GM18502 (cell line): ENCODE results near the gene TF.
"Not testable (repeated sequence)": the region's sequence is repeated elsewhere in the genome, so short reads cannot be mapped to it uniquely, and the experiment has no call there.

Source experiments
- ATAC-seq: cut with Tn5 transposase; IDR thresholded peaks from one replicate; pipeline ENCODE4 v1.9.1; 2021; ENCODE audit warnings: mild to moderate bottlenecking; ENCODE audit not compliant: unreplicated experiment, poor library complexity

The TF gene

DNA sequence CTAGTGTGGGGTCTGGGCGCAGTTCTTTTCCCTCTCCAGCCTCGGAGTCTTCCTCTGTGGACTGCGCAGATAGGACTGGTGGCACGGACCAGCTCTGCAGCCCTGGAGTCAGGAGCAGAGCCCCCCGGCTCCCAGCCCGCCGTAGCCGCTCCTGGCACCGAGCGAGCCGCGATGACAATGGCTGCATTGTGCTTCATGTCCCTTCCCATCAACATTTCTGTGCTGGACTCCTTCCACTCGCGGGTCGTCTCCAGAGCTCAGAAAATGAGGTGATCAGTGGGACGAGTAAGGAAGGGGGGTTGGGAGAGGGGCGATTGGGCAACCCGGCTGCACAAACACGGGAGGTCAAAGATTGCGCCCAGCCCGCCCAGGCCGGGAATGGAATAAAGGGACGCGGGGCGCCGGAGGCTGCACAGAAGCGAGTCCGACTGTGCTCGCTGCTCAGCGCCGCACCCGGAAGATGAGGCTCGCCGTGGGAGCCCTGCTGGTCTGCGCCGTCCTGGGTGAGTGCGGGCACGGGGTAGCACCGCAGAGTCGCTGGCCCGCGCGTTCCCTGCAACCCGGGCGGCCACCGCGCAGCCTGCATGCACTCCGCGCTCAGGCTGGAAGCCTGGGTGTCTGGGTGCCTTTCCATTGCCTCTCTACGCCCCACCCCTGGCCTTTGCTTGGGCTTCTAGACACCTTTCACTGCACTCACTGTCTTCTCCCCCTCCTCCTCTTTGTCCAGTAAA, at the start of gene TF:
TF (plus strand) TSS at position 413 of the 731 bp plus-strand sequence; CDS start at position 461, 48 bp downstream.
- no peak for ATAC-seq

DNA sequence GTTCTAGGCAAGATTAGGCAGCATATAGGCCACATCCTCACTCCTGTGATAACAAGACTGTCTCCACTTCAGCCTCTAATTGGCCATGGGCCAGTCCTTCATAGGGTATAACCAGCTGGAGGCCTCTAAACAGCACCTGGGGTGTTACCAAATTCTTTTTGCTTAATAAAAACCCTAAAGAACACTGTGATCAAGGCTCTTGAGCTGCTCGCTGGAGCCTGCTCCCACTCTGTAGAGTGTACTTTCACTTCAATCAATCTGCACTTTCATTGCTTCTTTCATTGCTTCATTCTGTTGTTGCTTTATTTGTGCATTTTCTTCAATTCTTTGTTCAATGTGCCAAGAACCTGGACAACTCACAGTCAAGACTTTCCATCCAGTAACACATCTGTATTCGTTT, 48.2 kb upstream of the TF start:
- ATAC-seq = no peak

DNA sequence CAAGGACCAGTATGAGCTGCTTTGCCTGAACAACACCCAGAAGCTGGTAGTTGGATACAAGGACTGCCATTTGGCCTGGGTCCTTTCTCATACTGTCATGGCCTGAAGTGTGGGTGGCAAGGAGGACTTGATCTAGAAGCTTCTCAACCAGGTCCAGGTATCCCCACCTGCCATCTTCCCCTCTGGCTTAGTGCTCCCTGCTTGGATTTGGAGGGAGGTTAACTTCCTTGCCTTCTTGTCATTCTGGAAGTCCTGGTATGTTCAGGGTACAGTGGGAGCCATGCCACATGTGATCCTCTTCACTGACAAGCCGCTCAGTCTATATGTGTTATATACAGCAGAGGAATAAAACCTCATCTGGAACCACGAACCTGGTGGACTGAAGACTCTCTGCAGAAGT, 46.7 kb upstream of the TF start:
- ATAC-seq = no peak

DNA sequence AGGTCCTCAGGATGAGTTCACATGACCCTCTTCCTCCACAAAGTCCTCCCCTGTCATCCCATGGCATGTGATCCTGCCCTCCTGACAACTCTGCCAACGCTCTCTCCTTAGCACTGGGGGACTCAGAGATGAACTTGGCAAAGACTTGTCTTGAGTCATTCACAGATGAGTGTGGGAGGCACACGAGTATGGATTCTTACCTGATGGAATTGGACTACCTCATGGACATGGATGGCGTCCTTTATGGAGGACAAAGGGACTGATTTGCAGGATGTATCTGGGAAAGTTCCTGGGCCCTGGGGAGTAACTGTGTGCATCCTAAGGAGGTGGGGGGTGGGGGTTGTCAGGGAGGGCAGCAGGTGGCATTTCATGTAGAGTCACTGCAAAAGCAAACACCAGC, 46.3 kb upstream of the TF start:
- no peak for ATAC-seq

DNA sequence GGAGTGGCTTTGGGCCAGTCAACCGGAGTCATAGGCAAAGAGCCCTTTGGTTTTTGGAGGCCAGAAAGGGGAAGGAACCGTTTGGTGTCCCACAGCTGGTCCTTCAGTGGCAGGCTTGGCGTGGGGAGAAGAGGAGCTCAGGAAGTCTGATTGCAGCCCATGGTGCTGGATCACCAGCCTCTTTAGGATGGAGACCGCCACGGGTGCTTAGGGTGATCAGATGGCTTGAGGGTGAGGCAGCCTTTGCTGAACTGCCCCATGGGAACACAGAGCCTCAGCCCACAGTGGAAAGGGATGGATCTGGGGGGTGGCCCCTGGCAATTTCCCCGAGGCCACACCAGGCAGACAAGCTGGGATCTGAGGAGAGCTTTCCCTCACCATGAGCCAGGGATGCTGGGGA, 45.8 kb upstream of the TF start:
- no peak for ATAC-seq

DNA sequence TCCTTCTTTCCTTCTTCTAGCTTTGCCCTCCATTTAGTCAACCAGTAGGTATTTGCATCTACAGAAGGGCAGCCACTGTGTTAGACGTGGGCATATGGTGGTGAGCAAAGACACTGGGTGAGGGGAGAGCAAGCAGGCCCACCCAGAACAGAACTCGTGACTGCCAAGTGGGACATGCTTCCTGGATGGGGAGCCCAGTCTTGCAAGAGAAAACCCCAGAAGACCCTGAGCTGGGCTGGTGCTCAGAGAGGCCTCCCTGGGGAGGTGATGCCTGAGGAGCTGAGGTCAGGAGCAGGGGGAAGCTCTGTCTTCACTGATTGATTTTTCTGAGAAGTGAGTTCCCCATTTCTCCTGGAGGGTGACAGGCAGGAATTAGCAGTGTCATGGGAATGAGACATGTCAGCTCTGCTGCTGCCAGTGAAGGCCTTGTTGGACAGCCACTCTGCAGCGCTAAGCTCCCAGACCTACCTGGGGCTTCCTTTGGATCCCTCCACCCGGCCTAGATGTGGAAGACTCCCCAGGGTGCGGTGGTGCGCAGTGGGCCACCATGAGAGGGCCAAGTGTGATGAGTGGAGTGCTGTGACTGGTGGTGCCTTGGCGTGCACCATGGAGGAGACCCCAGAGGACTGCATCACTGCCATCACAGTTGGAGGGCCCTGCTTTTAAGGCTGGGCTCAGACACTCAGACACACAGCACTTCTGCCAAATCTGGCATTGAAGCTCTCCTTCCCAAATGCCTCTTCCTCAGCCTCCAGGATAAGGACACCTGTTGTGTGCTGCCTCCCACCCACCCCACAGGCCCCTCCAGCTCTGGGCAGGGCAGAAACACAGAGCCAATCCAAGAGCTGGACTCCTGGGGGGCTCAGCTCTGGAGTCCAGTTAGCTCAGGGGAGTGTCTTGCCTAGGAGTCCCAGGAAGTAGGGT, 44.5 kb upstream of the TF start:
- no peak for ATAC-seq

DNA sequence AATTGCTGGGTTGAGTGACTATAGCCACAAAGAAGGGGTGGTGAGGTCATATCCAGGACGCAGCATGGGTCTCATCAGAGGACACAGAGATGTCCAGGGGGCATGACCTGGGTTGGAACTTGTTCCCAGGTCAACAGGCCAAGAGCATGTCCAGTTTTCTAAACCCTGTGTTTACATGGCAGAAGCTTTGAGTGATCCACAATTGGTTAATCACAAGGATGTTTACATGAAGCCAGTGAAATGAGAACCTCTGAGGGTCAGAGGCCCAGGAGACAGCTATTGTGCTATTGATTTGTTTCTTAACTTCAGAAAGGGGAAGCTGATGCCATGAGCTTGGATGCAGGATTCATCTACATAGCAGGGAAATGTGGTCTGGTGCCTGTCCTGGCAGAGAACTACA, 42.3 kb upstream of the TF start:
- no peak for ATAC-seq

DNA sequence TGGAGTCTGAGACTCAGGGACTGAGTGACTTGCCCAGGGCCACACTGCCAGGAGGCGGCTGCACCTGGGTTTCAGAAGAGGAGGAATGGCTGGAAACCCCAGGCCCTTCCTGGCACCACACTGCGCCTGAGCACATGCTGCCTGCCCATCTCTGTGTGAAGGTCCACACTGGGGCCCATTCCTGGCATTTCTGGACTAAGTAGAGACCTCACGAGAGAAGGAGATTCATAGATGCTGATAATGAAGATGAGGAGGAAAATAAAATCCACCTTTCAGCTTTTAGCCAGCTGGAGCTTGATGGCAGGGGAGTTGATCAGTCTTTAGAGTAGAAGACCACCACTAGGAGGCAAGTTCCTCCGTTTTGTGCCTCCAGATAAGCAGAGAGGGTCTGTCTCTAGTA, 40.2 kb upstream of the TF start:
- no peak for ATAC-seq

DNA sequence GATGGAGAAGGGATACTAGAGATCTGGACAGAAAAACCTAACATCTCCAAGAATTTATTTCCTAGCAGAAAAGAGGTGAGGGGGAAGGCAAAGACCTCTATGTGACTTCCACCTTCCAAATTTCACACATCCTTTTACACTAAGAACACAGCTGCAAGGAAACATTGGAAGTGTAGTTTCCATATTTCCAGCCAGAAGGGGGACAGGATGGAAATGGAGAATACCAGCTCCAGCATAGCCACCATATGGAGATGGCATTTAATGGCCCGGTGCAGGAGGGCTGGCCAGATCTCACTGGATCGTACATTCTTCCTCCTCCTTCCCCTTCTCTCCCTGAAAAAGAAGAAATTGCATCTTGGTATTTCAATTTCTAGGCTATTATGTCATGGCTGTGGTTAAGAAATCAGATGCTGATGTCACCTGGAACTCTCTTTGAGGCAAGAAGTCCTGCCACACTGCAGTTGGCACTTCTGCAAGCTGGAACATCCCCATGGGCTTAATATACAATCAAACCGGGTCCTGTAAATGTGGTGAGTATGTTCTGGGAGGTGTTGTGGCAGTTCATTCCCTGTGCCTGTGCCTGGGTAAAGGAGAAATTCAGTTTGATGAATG, 36.9 kb upstream of the TF start:
- ATAC-seq = no peak

DNA sequence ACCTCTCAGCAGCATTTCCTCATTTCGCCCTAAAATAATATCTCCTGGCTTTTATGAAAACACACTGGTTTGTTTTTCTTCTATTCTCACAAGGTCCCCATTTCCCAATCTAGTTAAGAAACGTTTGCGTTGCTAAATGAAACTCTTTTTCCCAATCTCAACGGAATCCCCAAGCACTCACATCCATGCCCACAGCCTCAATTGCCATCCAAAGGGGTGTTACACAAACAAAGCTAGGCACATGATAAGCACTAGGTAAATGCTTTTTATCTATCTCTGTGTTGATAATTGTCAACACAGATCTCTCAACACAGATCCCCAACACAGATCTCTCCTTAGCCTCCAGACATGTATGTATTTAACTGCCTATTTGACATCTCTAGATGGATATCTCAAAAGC, 35.2 kb upstream of the TF start:
- no peak for ATAC-seq

DNA sequence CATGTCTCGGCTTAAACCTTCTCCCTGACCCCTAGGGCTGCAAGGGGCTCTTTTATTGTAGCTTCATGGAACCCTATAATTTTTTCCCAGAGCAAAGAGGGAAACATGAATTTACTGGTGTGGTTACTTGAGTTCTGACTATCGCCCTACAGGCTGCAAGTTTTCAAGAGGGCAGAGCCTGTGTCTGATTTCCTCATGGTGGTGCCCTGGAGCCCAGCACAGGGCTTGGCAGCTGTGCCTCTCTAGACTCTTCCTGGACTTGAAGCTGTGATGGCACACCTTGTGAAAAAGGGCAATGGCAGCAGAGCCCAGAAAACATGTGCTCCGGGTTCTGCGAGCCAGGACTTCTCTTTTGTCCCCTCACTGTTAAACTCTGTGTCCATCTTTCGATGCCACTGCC, 34.2 kb upstream of the TF start:
- no peak for ATAC-seq

DNA sequence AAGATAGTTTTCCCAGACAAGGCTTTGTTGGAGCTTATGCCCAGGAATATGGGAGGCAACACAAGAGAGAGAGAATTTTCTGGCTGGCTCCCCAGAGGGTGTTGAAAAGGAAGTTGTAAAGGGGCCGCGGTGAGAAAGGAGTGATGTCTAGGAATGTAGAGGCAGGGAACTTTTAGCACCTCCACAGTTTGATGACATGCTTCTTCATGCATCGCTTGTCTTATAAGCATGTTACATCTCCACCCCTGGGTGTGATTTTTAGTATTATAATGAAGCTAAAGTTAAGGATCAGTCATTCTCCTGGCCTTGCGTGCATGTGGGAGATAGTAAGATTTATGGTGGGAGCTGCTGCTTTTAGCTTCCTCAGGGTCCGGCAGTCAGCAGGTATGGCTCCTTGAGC, 32.8 kb upstream of the TF start:
- no peak for ATAC-seq

DNA sequence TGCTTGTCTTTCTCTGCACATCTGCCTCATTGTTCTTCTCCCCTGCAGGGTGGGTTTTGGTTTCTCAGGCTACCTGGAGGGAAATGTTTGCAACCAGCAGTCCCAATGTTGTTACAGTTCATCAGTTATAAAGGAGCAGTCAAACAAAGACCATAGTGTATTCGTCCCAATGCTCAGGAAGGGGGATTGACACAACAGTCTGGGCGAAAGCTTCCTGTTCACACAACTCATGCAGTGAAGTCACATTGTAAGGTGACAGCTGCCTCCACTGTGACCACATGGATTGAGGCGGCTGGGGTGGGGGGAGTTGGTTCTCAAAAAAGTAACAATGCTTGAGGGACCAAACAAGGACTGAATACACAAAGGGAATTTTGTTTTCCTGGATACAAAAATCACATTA, 28.8 kb upstream of the TF start:
- no peak for ATAC-seq

DNA sequence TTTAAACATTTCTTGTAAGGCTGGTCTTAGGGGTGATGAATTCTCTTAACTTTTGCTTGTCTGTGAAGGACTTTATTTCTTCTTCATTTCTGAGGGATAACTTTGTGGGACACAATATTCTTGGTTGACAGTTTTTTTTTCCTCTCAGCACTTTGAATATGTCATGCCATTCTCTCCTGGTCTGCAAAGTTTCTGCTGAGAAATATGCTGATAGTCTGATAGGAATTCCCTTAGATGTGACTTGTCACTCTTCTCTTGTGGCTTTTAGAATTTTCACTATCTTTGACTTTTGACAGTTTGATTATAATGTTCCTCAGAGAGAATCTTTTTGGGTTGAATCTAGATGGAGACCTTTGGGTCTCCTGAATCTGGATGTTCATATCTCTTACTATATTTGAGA, 23.3 kb upstream of the TF start:
- no peak for ATAC-seq

DNA sequence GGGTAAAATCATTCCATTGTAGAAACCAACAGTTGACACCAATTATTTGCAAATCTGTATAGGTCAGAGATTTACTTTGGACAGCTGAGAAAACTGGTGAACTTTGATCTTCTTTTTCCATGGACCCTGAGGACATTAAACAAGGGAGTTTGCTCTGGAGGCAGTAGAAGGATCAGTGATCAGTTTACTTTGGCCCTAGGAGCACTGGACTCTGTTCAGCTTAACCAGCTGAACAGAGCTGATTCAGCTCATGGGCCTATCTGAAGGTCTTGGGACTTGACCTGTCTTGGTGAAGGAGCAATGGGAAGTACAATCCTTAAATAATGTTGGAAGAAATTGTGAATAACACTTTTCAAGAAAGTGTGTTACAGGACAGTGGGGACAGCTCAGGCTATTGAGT, 15.2 kb upstream of the TF start:
- ATAC-seq = no peak

DNA sequence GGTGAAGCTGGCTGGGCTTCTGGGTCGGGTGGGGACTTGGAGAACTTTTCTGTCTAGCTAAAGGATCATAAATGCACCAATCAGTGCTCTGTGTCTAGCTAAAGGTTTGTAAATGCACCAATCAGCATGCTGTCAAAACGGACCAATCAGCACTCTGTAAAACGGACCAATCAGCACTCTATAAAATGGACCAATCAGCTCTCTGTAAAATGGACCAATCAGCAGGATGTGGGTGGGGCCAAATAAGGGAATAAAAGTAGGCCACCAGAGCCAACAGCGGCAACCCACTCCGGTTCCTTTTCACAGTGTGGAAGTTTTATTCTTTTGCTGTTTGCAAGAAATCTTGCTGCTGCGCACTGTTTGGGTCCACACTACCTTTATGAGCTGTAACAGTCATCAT, 14.0 kb upstream of the TF start:
- ATAC-seq = not testable (repeated sequence)

DNA sequence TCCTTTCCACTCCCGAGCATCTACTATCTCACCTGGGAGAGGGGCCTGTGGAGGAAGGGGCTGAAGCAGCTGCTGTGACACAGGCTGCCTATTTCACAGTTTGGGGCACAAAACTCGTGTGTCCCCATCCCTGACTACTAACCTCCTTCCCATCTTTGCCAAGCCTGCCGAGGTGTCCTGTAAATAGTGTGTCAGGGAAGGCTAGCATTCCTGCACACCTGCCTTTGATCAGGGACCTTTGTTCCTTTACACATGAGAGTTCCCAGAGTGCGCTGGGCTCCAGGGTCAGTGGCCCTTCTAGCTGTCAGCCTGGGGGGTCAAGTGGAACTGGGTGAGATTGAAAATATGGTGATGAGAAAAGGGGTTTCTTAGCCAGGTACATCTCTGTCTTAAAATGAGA, 13.0 kb upstream of the TF start:
- ATAC-seq = no peak

DNA sequence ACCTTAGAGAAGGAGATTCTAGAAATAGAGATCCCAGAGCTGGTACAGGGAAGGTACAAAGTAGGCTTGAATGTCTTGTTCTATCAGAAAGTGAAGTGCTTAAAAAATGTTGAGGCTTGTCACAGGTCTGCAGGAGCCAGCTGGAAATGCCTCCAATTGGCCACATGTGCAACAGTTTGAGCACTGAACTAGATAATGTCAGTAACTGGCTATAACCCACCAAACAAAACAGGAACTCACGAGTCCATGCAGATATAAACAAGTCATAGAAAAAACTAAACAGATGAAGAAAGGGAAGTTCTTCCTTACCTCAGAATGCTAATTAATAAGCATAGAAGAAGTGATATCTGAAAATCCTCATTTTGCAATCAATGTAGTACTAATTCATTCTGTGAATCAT, 11.9 kb upstream of the TF start:
- ATAC-seq = no peak

DNA sequence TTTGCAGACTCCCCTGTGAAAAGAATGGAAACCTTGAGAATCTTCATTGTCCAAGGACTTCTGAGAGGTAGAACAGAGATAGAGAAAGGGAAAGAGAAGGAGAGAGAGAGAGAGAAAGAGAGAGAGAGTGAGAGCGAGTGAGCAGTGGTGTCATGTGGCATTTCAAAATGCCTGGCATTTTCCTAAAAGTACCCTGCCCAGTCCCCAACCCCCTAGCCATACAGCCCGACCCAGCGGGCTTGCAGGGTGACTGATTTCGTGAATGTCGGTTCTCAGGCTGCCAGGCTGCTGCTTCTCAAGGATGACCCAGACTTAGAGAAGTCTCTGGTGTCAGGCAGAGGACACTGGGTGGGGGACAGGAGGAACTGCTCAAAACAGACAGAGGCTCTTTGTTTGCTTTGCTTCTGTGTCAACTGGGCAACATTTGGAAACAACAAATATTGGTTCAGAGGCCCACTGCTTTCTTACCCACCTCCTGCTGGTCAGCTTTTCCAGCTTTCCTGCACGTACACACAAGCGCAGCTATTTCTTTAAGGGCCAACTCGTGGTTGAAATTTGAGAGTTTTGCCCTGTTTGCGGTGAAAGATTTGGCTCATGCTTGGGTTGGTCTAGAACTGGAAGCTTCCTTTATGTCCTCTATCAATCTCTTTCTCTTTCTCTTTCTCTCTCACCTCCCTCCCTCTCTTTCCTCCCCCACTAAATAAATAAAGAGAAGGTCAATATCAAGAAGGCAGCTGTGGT, 3.7 kb upstream of the TF start:
- no peak for ATAC-seq

DNA sequence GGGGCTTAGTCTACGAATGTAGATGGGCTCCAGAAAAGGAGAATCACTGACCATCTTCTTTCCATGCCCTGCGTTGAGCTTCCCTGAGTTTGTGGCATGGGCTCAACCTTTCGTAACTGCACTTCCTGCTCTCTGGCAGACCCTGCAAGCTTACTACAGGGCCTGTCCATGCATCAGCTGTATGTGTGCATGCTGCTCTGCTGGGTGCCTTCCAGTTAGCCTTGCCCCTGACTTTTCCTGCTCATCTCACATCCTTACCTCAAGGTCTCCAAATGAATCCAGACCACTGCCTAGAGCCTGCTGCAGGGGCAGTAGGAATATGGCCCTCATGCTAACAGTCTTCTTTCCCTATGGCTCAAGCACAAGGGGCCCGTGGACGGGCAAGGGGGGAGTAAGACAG, 2.0 kb upstream of the TF start:
- ATAC-seq = no peak

DNA sequence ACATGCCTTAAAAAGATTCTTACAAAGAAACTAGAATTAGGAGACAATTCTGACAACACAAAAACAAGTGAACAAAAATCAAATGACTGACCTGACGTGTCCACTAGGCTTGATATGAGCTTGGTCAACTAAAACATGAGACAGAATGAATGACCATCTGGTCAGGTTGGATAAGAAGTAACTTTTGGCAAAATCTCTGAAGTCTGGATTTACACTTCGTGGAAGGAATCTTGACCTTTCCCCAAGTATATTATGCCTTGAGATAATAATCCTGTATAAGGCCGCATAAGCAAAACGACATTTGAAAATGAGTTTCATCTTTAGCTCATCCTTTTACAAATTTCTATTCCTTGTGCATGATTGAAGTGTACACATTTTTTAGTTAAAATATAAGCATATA, 1.1 kb upstream of the TF start:
- ATAC-seq = no peak
